ENCODE measurements around the gene ZNF615.
"Not testable (repeated sequence)": the region's sequence is repeated elsewhere in the genome, so short reads cannot be mapped to it uniquely, and the experiment has no call there.

GRCh38 chr19:51957846-51958245 is 50.2 kb downstream of the ZNF615 start:
- not testable (repeated sequence) for TF ChIP-seq CTCF (IDR thresholded peaks at IDR 0.05 in 8 of 11, conservative IDR thresholded peaks at IDR 0.05 in 3 of 11); POLR2A (IDR thresholded peaks at IDR 0.05); POLR2AphosphoS5 (IDR thresholded peaks at IDR 0.05)

All from spleen (tissue), 7 donors.